GM23248 (cell line): ENCODE results near the gene NDUFAF2.

Experiments used
- EZH2 ChIP-seq: fragments of 200-600 bp; sonication (generic); IDR thresholded peaks from 2 replicates; pipeline ENCODE4 v1.6.1; 2018; ENCODE audit warnings: antibody characterized with exemption, mild to moderate bottlenecking; ENCODE audit not compliant: insufficient read depth, poor library complexity, severe bottlenecking
- EZH2phosphoT487 ChIP-seq: fragments of 200-600 bp; sonication (generic); IDR thresholded peaks from 2 replicates; pipeline ENCODE4 v1.6.1; 2018; ENCODE audit warnings: antibody characterized with exemption, moderate library complexity, mild to moderate bottlenecking, low read depth; ENCODE audit not compliant: insufficient read depth

- TF ChIP-seq EZH2 (no peak), EZH2phosphoT487 (no peak)
Observed at GRCh38 chr5:61010467-61011454, 65.8 kb downstream of the NDUFAF2 start.
